H1 (cell line): ENCODE data around the gene NCKAP1. TPM values are rescaled to one million over a fixed set of nuclear protein-coding genes. Genes with fewer than 3 reads are reported as not detected.

Experiments used
- CTCF ChIA-PET: fragments of 300-600 bp; sonication (Branson Sonifier 250); formaldehyde crosslinking; loops from one replicate; lab custom pipeline; 2021; ENCODE audit not compliant: partially characterized antibody; lab: Charles Lee
- POLR2A ChIA-PET: fragments of 300-600 bp; sonication (Branson Sonifier 250); formaldehyde crosslinking; loops from one replicate; lab custom pipeline; 2021; ENCODE audit warnings: inconsistent platforms; ENCODE audit not compliant: partially characterized antibody; lab: Charles Lee
- DNase-seq, 2 experiments: peaks; one replicate each; pipeline versions ENCODE4 v3.0.0 to v3.0.0-alpha.2; 2010 to 2022; ENCODE audit warnings: low spot score in 2 of 2, low read depth in 1 of 2, mixed read lengths in 1 of 2
- FAIRE-seq: peaks from 2 replicates; lab custom pipeline; 2011; peaks lifted over from hg19 to GRCh38; lab: Jason Lieb, UNC
- H2AFZ ChIP-seq: 2 replicates; pipeline ENCODE4 v1.8.1; 2012; ENCODE audit warnings: low read length, inconsistent platforms
- H2AK5ac ChIP-seq: 2 replicates; pipeline ENCODE4 v1.6.1; 2013; ENCODE audit warnings: low read depth, low read length
- H2BK120ac ChIP-seq: replicated peaks from 2 replicates; pipeline ENCODE3; 2013; ENCODE audit warnings: low read depth, low read length, inconsistent platforms
- H2BK12ac ChIP-seq: 2 replicates; pipeline ENCODE4 v1.6.1; 2013; ENCODE audit warnings: low read depth, low read length
- H2BK15ac ChIP-seq: 2 replicates; pipeline ENCODE4 v1.6.1; 2013; ENCODE audit warnings: low read length
- H2BK20ac ChIP-seq: 2 replicates; pipeline ENCODE4 v1.6.1; 2013; ENCODE audit warnings: low read length
- H2BK5ac ChIP-seq: 2 replicates; pipeline ENCODE4 v1.6.1; 2013; ENCODE audit warnings: low read depth, low read length
- H3K14ac ChIP-seq: 2 replicates; pipeline ENCODE4 v1.6.1; 2013; ENCODE audit warnings: inconsistent platforms; ENCODE audit not compliant: insufficient read length
- H3K18ac ChIP-seq: 2 replicates; pipeline ENCODE4 v1.6.1; 2013; ENCODE audit warnings: low read length; ENCODE audit errors: extremely low read depth
- H3K23ac ChIP-seq: 2 replicates; pipeline ENCODE4 v1.6.1; 2013; ENCODE audit warnings: inconsistent platforms; ENCODE audit not compliant: insufficient read length
- H3K23me2 ChIP-seq: 2 replicates; pipeline ENCODE4 v1.6.1; 2013; ENCODE audit warnings: low read depth, low read length
- H3K27ac ChIP-seq: 2 replicates; pipeline ENCODE4 v1.6.1; 2011; ENCODE audit warnings: low read depth, low read length, inconsistent platforms
- H3K27me3 ChIP-seq, 4 experiments: replicated peaks in 1 of 4; 1 replicate in 1 of 4; 2 replicates in 3 of 4; pipeline versions ENCODE4 v1.6.1 to v1.8.1; 2011 to 2013; ENCODE audit warnings: low read length in 3 of 4, mild to moderate bottlenecking in 3 of 4, inconsistent platforms in 2 of 4, mixed read lengths in 2 of 4, moderate library complexity in 1 of 4; ENCODE audit not compliant: control insufficient read depth in 3 of 4, insufficient read depth in 3 of 4; ENCODE audit errors: extremely low read depth in 1 of 4
- H3K36me3 ChIP-seq, 4 experiments: 2 replicates each; pipeline versions ENCODE4 v1.6.1 to v1.8.1; 2011 to 2013; ENCODE audit warnings: mild to moderate bottlenecking in 4 of 4, low read length in 3 of 4, moderate library complexity in 2 of 4, control low read depth in 1 of 4, inconsistent platforms in 1 of 4; ENCODE audit not compliant: insufficient read depth in 4 of 4, control insufficient read depth in 2 of 4
- H3K4ac ChIP-seq: replicated peaks from 2 replicates; pipeline ENCODE3; 2013; ENCODE audit warnings: low read length, low read depth, mixed read lengths, inconsistent platforms; ENCODE audit not compliant: insufficient read length
- H3K4me1 ChIP-seq, 4 experiments: replicated peaks in 1 of 4; 1 replicate in 1 of 4; 2 replicates in 3 of 4; pipeline versions ENCODE4 v1.6.1 to v1.8.1; 2011 to 2013; ENCODE audit warnings: low read length in 3 of 4, inconsistent platforms in 2 of 4, mixed read lengths in 1 of 4; ENCODE audit not compliant: insufficient read depth in 4 of 4, control insufficient read depth in 3 of 4
- H3K4me2 ChIP-seq, 2 experiments: 2 replicates each; pipeline versions ENCODE4 v1.6.1 to v1.8.1; 2011 to 2013; ENCODE audit warnings: low read depth in 2 of 2, low read length in 2 of 2, control low read depth in 1 of 2, inconsistent platforms in 1 of 2, mild to moderate bottlenecking in 1 of 2; ENCODE audit not compliant: insufficient read depth in 1 of 2
- H3K4me3 ChIP-seq, 4 experiments: fragments of 200-600, 300-600 bp in 1 of 4; sonication (generic), shearing (Covaris generic), sonication (Bioruptor Twin) in 1 of 4; 2 replicates each; pipeline versions ENCODE4 v1.5.1 to v1.8.1; 2011 to 2016; ENCODE audit warnings: low read length in 4 of 4, low read depth in 3 of 4, control low read depth in 2 of 4, inconsistent platforms in 2 of 4, mild to moderate bottlenecking in 2 of 4, mixed read lengths in 1 of 4, moderate library complexity in 1 of 4; ENCODE audit not compliant: insufficient read depth in 2 of 4; ENCODE audit errors: extremely low read depth in 1 of 4
- H3K56ac ChIP-seq: replicated peaks from 2 replicates; pipeline ENCODE3; 2013; ENCODE audit warnings: low read depth, mild to moderate bottlenecking, mixed read lengths, low read length, inconsistent platforms; ENCODE audit not compliant: insufficient read length
- H3K79me1 ChIP-seq: 2 replicates; pipeline ENCODE4 v1.6.1; 2013; ENCODE audit warnings: low read depth, low read length, control low read depth
- H3K79me2 ChIP-seq, 2 experiments: 2 replicates each; pipeline versions ENCODE4 v1.6.1 to v1.8.1; 2012 to 2013; ENCODE audit warnings: low read length in 2 of 2, mild to moderate bottlenecking in 2 of 2, inconsistent platforms in 1 of 2; ENCODE audit not compliant: insufficient read depth in 2 of 2, control insufficient read depth in 1 of 2
- H3K9ac ChIP-seq, 4 experiments: replicated peaks in 1 of 4; 1 replicate in 1 of 4; 2 replicates in 3 of 4; pipeline versions ENCODE4 v1.6.1 to v1.8.1; 2011 to 2013; ENCODE audit warnings: low read depth in 3 of 4, low read length in 3 of 4, control low read depth in 2 of 4, mild to moderate bottlenecking in 2 of 4, moderate library complexity in 2 of 4, inconsistent platforms in 1 of 4; ENCODE audit errors: extremely low read depth in 1 of 4
- H3K9me3 ChIP-seq, 2 experiments: 2 replicates each; pipeline versions ENCODE4 v1.6.1 to v1.8.1; 2012 to 2013; ENCODE audit warnings: mild to moderate bottlenecking in 2 of 2, moderate library complexity in 2 of 2, control low read depth in 1 of 2, inconsistent platforms in 1 of 2, low read depth in 1 of 2, low read length in 1 of 2, mixed read lengths in 1 of 2; ENCODE audit not compliant: insufficient read depth in 2 of 2
- H4K20me1 ChIP-seq, 2 experiments: replicated peaks in 1 of 2; 2 replicates each; pipeline versions ENCODE3 to v1.8.1; 2011 to 2013; ENCODE audit warnings: inconsistent platforms in 2 of 2, low read length in 2 of 2, mild to moderate bottlenecking in 1 of 2; ENCODE audit not compliant: insufficient read depth in 2 of 2, control insufficient read depth in 1 of 2
- H4K5ac ChIP-seq: 2 replicates; pipeline ENCODE4 v1.6.1; 2013; ENCODE audit warnings: low read length, low read depth, mixed read lengths, inconsistent platforms; ENCODE audit not compliant: insufficient read length
- H4K8ac ChIP-seq: 2 replicates; pipeline ENCODE4 v1.8.0; 2013; ENCODE audit warnings: mild to moderate bottlenecking, moderate library complexity, low read length, inconsistent platforms; ENCODE audit not compliant: insufficient read depth; ENCODE audit errors: extremely low read depth
- H4K91ac ChIP-seq: replicated peaks from 2 replicates; pipeline ENCODE3; 2013; ENCODE audit warnings: low read length, mixed read lengths, inconsistent platforms; ENCODE audit not compliant: insufficient read length
- ATF2 ChIP-seq: IDR thresholded peaks from 2 replicates; pipeline ENCODE4 v1.6.1; 2012; ENCODE audit warnings: low read length, inconsistent platforms
- BRCA1 ChIP-seq: IDR thresholded peaks from 2 replicates; pipeline ENCODE4 v1.6.1; 2012; ENCODE audit warnings: low read depth, low read length, improper control_type of control experiment
- CEBPB ChIP-seq: IDR thresholded peaks from 2 replicates; pipeline ENCODE4 v1.6.1; 2012; ENCODE audit warnings: low read depth, low read length
- CREB1 ChIP-seq: IDR thresholded peaks from 2 replicates; pipeline ENCODE4 v1.6.1; 2012; ENCODE audit warnings: inconsistent platforms
- EP300 ChIP-seq, 2 experiments: IDR thresholded peaks; 1 replicate in 1 of 2; 2 replicates in 1 of 2; pipeline ENCODE4 v1.6.1; 2011 to 2012; ENCODE audit warnings: low read depth in 2 of 2, low read length in 2 of 2, mild to moderate bottlenecking in 2 of 2, borderline replicate concordance in 1 of 2, inconsistent platforms in 1 of 2, moderate library complexity in 1 of 2
- GTF2F1 ChIP-seq: IDR thresholded peaks from 2 replicates; pipeline ENCODE4 v1.6.1; 2012; ENCODE audit warnings: low read depth, low read length, improper control_type of control experiment, borderline replicate concordance
- JUN ChIP-seq: IDR thresholded peaks from 2 replicates; pipeline ENCODE4 v1.6.1; 2011; ENCODE audit warnings: low read depth, mild to moderate bottlenecking, improper control_type of control experiment, low read length
- KDM4A ChIP-seq: IDR thresholded peaks from one replicate; pipeline ENCODE4 v1.7.1; 2012; ENCODE audit warnings: low read depth, mild to moderate bottlenecking, moderate library complexity, low read length, inconsistent platforms; ENCODE audit not compliant: severe bottlenecking
- POU5F1 ChIP-seq: IDR thresholded peaks from 2 replicates; pipeline ENCODE4 v1.6.1; 2011; ENCODE audit warnings: low read depth, mild to moderate bottlenecking, low read length, moderate library complexity
- SAP30 ChIP-seq: fragments of 300-600 bp; sonication (generic); IDR thresholded peaks from 2 replicates; pipeline ENCODE4 v1.7.1; 2012; ENCODE audit warnings: low read length, moderate library complexity, mild to moderate bottlenecking, inconsistent platforms; ENCODE audit not compliant: insufficient read depth, insufficient replicate concordance
- SUZ12 ChIP-seq: fragments of 200-600 bp; sonication (generic); IDR thresholded peaks from 2 replicates; pipeline ENCODE4 v1.6.1; 2012; ENCODE audit warnings: mild to moderate bottlenecking, inconsistent platforms, low read length, moderate library complexity, mixed read lengths
- ZNF274 ChIP-seq: IDR thresholded peaks from 2 replicates; pipeline ENCODE4 v1.7.0; 2012; ENCODE audit warnings: low read length, borderline replicate concordance; ENCODE audit errors: extremely low read depth
- WGBS, 2 experiments: shearing (Covaris generic) in 1 of 2; methylation state at CpG; one replicate each; pipeline versions ENCODE4 v1.1.6 to v1.1.7; 2013 to 2015; ENCODE audit warnings: low lambda C conversion rate in 2 of 2, mixed read lengths in 2 of 2, inconsistent platforms in 1 of 2, low coverage in 1 of 2, missing lambda C conversion rate in 1 of 2; ENCODE audit not compliant: insufficient replicate concordance in 2 of 2, insufficient coverage in 1 of 2, insufficient read length in 1 of 2; ENCODE audit errors: extremely low coverage in 1 of 2, missing lambda C conversion rate in 1 of 2; 5-methylcytosine and 5-hydroxymethylcytosine counted together
- polyA plus RNA-seq, 7 experiments: library from polyadenylated mRNA; depleted of rRNA in 3 of 7; stranded (reverse) in 5 of 7; unstranded in 2 of 7; fragments of >200 nt in 5 of 7; fragments of 200-250 nt in 2 of 7; gene quantifications; 1 replicate in 5 of 7; 2 replicates in 1 of 7; 4 replicates in 1 of 7; pipeline versions ENCODE4 v1.2.1 to v1.2.3, GENCODE V29; 2011 to 2013; ENCODE audit warnings: missing spikeins in 2 of 7, mixed read lengths in 2 of 7
- total RNA-seq: library from RNA; stranded (reverse); fragmentation: NEBNext Ultra II Directional; extraction: Animal tissue kit (Norgen Biotek cat#: 25700); gene quantifications from 2 replicates; pipeline ENCODE4 v1.2.1, GENCODE V29; 2021

Gene NCKAP1
- total and polyA plus RNA-seq, 2 of the 8 experiments (the other 6 are each of a cell fraction or from before 2014, with no cell fraction given), result 90.8 to 173 TPM

- Histone ChIP-seq H4K20me1 (no peaks in the 10 kb centered on the region), H2BK5ac (no peak overlapping the region), H3K14ac (no peak overlapping the region), H3K56ac (no peak overlapping the region), H2BK15ac (no peak overlapping the region), H3K27me3 (no peaks in the 10 kb centered on the region), H3K23me2 (peaks cover 6% of the 10 kb centered on the region), H2BK12ac (no peak overlapping the region), H2AK5ac (no peak overlapping the region), H3K79me1 (no peaks in the 10 kb centered on the region), H2BK120ac (no peak overlapping the region), H3K4me3 (no peak overlapping the region), H3K18ac (no peak overlapping the region), H4K8ac (no peak overlapping the region), H3K9ac (no peak overlapping the region), H3K79me2 (no peaks in the 10 kb centered on the region), H3K9me3 (no peaks in the 10 kb centered on the region), H3K27ac (no peak overlapping the region), H3K4me2 (no peak overlapping the region), H2AFZ (no peak overlapping the region), H3K36me3 (no peaks in the 10 kb centered on the region), H3K4ac (no peak overlapping the region), H4K91ac (no peak overlapping the region), H3K23ac (no peak overlapping the region), H4K5ac (no peak overlapping the region), H2BK20ac (no peak overlapping the region), H3K4me1 (peaks cover 0 to 10% (median 4%) of the 10 kb centered on the region in 4 experiments; a peak in 5 of 7 replicates)
- FAIRE-seq (no peak), DNase-seq (no peak)
- TF ChIP-seq GTF2F1 (no peak), ZNF274 (no peak), JUN (no peak), EP300 (IDR thresholded peaks at IDR 0.05; ENCODE audit: borderline replicate concordance in 1 of 2, low read depth in 2 of 2, low read length in 2 of 2) (no peak), POU5F1 (no peak), SAP30 (no peak), KDM4A (no peak), CREB1 (no peak), ATF2 (no peak), SUZ12 (no peak), BRCA1 (no peak), CEBPB (no peak)
- ChIA-PET POLR2A (no interaction called here), CTCF (interaction anchor here (1.0 to 4.7 kb wide), 3 partner anchors 12 to 212 kb away, joined by 3 to 30 read pairs (median 3); no protein-coding TSS in a partner anchor)
- WGBS, 2 experiments, result 96% methylated on average over 1 of the region's 1 CpG; no CpG with 5 or more reads in 1 of the 2 experiments
Observed at GRCh38 chr2:183081911-183082310, 43.7 kb upstream of the NCKAP1 start.
